Keratinocyte (primary cell): ENCODE measurements around the gene C8G. TPM values are rescaled to one million over a fixed set of nuclear protein-coding genes. Genes with fewer than 3 reads are reported as not detected.

Experiments
- DNase-seq: peaks from one replicate; pipeline ENCODE4 v3.0.0-alpha.2; 2011; ENCODE audit warnings: low read depth, missing footprints, low spot score
- FAIRE-seq: peaks from 2 replicates; lab custom pipeline; 2011; peaks lifted over from hg19 to GRCh38; lab: Jason Lieb, UNC
- H2AFZ ChIP-seq: 2 replicates; pipeline ENCODE4 v1.6.0; 2012; ENCODE audit warnings: low read length, control low read depth, inconsistent platforms; ENCODE audit not compliant: control insufficient read depth
- H3K27ac ChIP-seq: 2 replicates; pipeline ENCODE4 v1.5.1; 2011; ENCODE audit warnings: low read length; ENCODE audit not compliant: control insufficient read depth, insufficient read depth
- H3K27me3 ChIP-seq: 3 replicates; pipeline ENCODE4 v1.6.0; 2011; ENCODE audit warnings: low read length; ENCODE audit not compliant: control insufficient read depth, insufficient read depth; ENCODE audit errors: extremely low read depth
- H3K36me3 ChIP-seq, 2 experiments: 2 replicates in 1 of 2; 3 replicates in 1 of 2; pipeline ENCODE4 v1.5.1; 2011; ENCODE audit warnings: low read length in 2 of 2, mild to moderate bottlenecking in 1 of 2; ENCODE audit not compliant: control insufficient read depth in 2 of 2, insufficient read depth in 2 of 2; ENCODE audit errors: extremely low read depth in 1 of 2
- H3K4me1 ChIP-seq: 3 replicates; pipeline ENCODE4 v1.5.1; 2011; ENCODE audit warnings: low read length; ENCODE audit not compliant: control insufficient read depth, insufficient read depth; ENCODE audit errors: extremely low read depth
- H3K4me2 ChIP-seq: 3 replicates; pipeline ENCODE4 v1.6.0; 2011; ENCODE audit warnings: low read depth, low read length; ENCODE audit not compliant: control insufficient read depth, insufficient read depth; ENCODE audit errors: extremely low read depth
- H3K4me3 ChIP-seq, 3 experiments: fragments of 200-600 bp in 1 of 3; sonication (generic) in 1 of 3; 2 replicates in 2 of 3; 3 replicates in 1 of 3; pipeline ENCODE4 v1.5.1; 2011 to 2016; ENCODE audit warnings: low read length in 3 of 3, mild to moderate bottlenecking in 3 of 3, control low read depth in 2 of 3, inconsistent platforms in 1 of 3, low read depth in 1 of 3, mixed read lengths in 1 of 3, mixed run types in 1 of 3, moderate library complexity in 1 of 3; ENCODE audit not compliant: control insufficient read depth in 2 of 3, insufficient read depth in 2 of 3; ENCODE audit errors: extremely low read depth in 1 of 3
- H3K79me2 ChIP-seq: 2 replicates; pipeline ENCODE4 v1.6.0; 2012; ENCODE audit warnings: low read length; ENCODE audit not compliant: control insufficient read depth, insufficient read depth
- H3K9ac ChIP-seq: 3 replicates; pipeline ENCODE4 v1.6.0; 2011; ENCODE audit warnings: low read length; ENCODE audit not compliant: control insufficient read depth, insufficient read depth; ENCODE audit errors: extremely low read depth
- H3K9me1 ChIP-seq: 3 replicates; pipeline ENCODE4 v1.6.0; 2011; ENCODE audit warnings: low read length; ENCODE audit not compliant: control insufficient read depth, insufficient read depth; ENCODE audit errors: extremely low read depth
- H3K9me3 ChIP-seq: 2 replicates; pipeline ENCODE4 v1.5.1; 2012; ENCODE audit warnings: low read depth, low read length; ENCODE audit not compliant: control insufficient read depth
- H4K20me1 ChIP-seq: 3 replicates; pipeline ENCODE4 v1.6.0; 2011; ENCODE audit warnings: low read length; ENCODE audit not compliant: control insufficient read depth, insufficient read depth; ENCODE audit errors: extremely low read depth
- CTCF ChIP-seq, 3 experiments: IDR thresholded peaks in 1 of 3; conservative IDR thresholded peaks in 1 of 3; optimal IDR thresholded peaks in 1 of 3; 2 replicates in 2 of 3; 3 replicates in 1 of 3; pipeline versions ENCODE3 to v1.5.1; 2011; ENCODE audit warnings: low read length in 3 of 3, mild to moderate bottlenecking in 3 of 3, moderate library complexity in 2 of 3, control low read depth in 1 of 3, inconsistent platforms in 1 of 3; ENCODE audit not compliant: insufficient read depth in 2 of 3; ENCODE audit errors: extremely low read depth in 1 of 3
- EZH2 ChIP-seq: IDR thresholded peaks from one replicate; pipeline ENCODE4 v1.6.1; 2012; ENCODE audit warnings: inconsistent platforms, mild to moderate bottlenecking, low read length, moderate library complexity
- dilution Hi-C: fragments of 300-500 bp; cut with MboI; formaldehyde crosslinking; loops from one replicate; pipeline ENCODE4 v1.7.0; 2020; ENCODE audit warnings: low sequenced_read_pairs; ENCODE audit not compliant: extremely low pct_ligation_motif_present
- polyA plus RNA-seq, 5 experiments: library from polyadenylated mRNA; depleted of rRNA in 3 of 5; stranded (reverse) in 3 of 5; stranded (forward) in 1 of 5; unstranded in 1 of 5; fragments of >200 nt; gene quantifications; 1 replicate in 1 of 5; 2 replicates in 3 of 5; 3 replicates in 1 of 5; pipeline versions ENCODE4 v1.2.1 to v1.2.3, GENCODE V29; 2011 to 2012; ENCODE audit warnings: missing spikeins in 2 of 5, low read depth in 1 of 5, low replicate concordance in 1 of 5

C8G gene
- polyA plus RNA-seq, 1 donor (not counting 4 experiments of a cell fraction or from before 2014, with no cell fraction given) = 0.24 TPM

DNA sequence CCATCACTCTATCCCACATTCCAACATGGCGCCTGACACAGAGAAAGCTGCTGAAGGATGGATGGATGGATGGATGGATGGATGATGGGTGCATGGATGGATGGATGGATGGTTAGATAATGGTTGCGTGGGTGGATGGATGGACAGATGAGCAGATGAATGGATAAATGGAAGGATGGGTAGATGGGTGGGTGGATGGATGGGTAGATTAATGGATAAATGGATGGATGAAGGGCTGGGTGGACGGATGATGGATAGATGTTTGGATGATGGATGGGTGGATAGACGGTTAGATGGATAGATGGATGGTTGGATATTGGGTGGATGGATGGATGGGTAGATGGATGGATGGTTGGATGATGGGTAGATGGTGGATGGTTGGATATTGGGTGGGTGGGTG, 11.6 kb downstream of the C8G start:
- H3K4me1 ChIP-seq = no peaks in the 10 kb centered on the region
- H2AFZ ChIP-seq = no peak overlapping the region
- no peaks in the 10 kb centered on the region for H3K36me3 ChIP-seq
- H3K9me3 ChIP-seq = no peaks in the 10 kb centered on the region
- FAIRE-seq (no peak), DNase-seq (no peak)
- H3K27me3 ChIP-seq = peaks cover 5% of the 10 kb centered on the region
- H3K4me2 ChIP-seq = no peak overlapping the region
- H4K20me1 ChIP-seq = no peaks in the 10 kb centered on the region
- TF ChIP-seq CTCF (optimal IDR thresholded peaks at IDR 0.05 in 1 of 3, IDR thresholded peaks at IDR 0.05 in 1 of 3, conservative IDR thresholded peaks at IDR 0.05 in 1 of 3; ENCODE audit: extremely low read depth in 1 of 3, insufficient read depth in 2 of 3, low read length in 3 of 3) = no peak
- TF ChIP-seq EZH2 = no peak
- no peaks in the 10 kb centered on the region for H3K9me1 ChIP-seq
- dilution Hi-C loops = no loop called here
- no peak overlapping the region for H3K27ac ChIP-seq
- no peak overlapping the region for H3K4me3 ChIP-seq
- H3K79me2 ChIP-seq = no peaks in the 10 kb centered on the region
- H3K9ac ChIP-seq = no peak overlapping the region

- Histone ChIP-seq H2AFZ (no peak overlapping the region), H3K27ac (no peak overlapping the region), H3K4me3 (no peak overlapping the region), H3K4me2 (no peak overlapping the region), H4K20me1 (no peaks in the 10 kb centered on the region), H3K9me1 (no peaks in the 10 kb centered on the region), H3K27me3 (peaks cover 5% of the 10 kb centered on the region), H3K4me1 (no peaks in the 10 kb centered on the region), H3K36me3 (no peaks in the 10 kb centered on the region), H3K79me2 (no peaks in the 10 kb centered on the region), H3K9ac (no peak overlapping the region), H3K9me3 (no peaks in the 10 kb centered on the region)
- FAIRE-seq (no peak), DNase-seq (no peak)
- TF ChIP-seq CTCF (optimal IDR thresholded peaks at IDR 0.05 in 1 of 3, IDR thresholded peaks at IDR 0.05 in 1 of 3, conservative IDR thresholded peaks at IDR 0.05 in 1 of 3; ENCODE audit: extremely low read depth in 1 of 3, insufficient read depth in 2 of 3, low read length in 3 of 3) (no peak), EZH2 (no peak)
- dilution Hi-C loops = no loop called here
These were observed 12.4 kb downstream of the C8G start for GRCh38 chr9:136957461-136957860.
